ENCODE data around the gene KRTAP12-2.

DNA sequence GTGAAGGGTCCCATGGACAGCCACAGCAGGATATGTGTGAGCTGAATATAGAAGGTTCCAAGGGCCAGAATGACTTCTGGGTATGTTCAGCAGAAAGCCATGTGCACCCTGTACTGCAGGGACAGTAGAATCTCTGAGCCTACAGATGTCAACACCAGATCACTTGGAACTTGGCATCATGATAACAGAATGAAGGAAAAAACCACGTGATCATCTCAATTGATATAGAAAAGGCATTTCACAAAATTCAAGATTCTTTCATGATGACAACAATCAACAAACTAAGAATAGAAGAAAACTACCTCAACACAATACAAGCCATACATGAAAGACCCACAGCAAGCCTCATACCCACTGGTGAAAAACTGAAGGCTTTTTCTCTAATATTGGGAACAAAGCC is 885 bp upstream of the KRTAP12-2 start:
- TF ChIP-seq CTCF (optimal IDR thresholded peaks at IDR 0.05 in 1 of 3, IDR thresholded peaks at IDR 0.05 in 1 of 3, conservative IDR thresholded peaks at IDR 0.05 in 1 of 3; ENCODE audit: extremely low read depth in 1 of 3, insufficient read depth in 2 of 3, low read length in 3 of 3) (no peak), EZH2 (IDR thresholded peaks at IDR 0.05; ENCODE audit: low read length) (no peak)
